ENCODE results near the gene TMUB1.

TMUB1 gene

DNA sequence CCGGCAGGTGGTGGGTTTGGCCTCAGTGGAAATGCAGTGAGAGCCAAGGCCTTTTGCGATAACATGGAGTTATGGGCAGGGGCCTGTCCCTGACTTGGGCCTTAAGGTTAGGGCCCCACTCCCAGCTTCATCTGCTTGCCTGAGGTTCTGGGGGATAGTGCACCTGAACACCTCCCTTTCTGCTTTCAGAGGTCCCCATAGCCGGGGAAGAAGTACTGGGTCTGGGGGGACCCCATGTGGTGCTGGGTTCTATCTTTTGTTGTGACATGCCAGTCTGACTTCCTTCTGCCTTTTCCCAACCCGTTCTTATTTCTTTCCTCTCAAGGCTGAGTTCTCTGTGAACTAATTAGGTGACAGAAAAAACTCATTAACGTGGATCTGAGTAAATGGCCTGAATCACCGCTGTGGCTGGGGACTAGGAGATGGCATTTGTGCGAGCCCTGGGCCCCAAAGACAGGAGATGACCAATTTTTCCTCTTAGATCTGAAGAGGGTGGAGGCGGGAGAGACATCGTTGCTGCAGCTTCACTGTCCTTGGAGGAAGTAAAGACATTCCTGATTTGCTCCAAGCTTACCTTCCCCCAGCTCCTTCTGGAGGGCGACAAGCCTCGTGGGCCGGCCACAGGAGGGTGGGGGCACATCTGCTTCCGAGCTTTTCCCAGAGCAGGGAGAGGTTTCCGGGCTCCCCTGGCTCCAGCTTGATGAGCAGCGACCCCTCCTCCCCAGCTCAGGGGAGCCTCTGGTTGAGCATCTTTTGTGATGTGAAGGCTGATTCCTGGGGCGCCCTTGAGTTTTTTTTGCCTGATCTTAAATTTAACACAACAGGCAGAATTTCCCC lies 4.9 kb upstream of the TMUB1 start:
- Mint-ChIP-seq H3K27me3 (peaks cover 7% of the 10 kb centered on the region), H3K4me1 (ENCODE audit: low read depth) (peaks cover 35% of the 10 kb centered on the region), H3K36me3 (ENCODE audit: low read depth) (peaks cover 19% of the 10 kb centered on the region), H3K4me3 (peak overlapping the region; percentile 86), H3K27ac (peak overlapping the region; percentile 75), H3K9me3 (no peaks in the 10 kb centered on the region)
- DNase-seq: no peak

DNA sequence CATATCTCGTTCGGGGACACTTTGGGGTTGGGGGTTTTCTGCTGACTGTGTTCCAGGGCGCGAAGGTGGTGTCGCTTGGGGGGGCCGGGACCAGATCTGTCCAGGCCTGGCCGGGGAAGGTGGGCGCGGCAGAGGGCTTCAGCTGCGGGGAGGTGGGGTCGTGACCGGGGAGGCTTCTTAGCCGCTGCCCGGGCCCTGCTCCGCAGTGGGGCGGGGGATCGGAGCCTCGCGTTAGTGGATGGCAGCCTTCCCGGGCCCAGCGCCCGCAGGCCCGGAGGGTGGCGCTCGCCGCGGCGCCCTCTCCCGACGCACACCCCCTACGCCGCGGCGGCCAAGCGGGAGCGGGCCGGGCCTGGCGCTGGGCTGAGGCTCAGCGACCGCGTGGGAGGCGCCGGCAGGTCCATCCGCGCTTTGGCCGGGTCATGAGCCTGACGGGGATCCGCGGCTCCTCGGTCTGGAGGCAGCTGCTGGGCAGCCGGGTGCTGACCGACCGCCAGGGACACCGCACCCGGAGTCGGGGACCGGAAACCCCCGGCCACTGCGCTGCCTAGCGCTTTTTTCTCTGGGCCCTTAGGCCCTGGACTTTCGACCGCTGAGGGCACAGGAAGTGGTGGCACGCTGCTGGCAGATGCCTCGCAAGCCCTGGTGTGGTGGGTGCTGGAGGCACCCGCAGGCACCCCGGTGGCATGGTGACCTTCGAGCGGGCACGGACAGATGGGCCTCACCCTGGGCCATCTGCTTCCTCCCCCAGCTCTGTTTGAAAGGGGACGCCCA lies 4.1 kb upstream of the TMUB1 start:
- Mint-ChIP-seq H3K9me3 (no peaks in the 10 kb centered on the region), H3K27me3 (peaks cover 7% of the 10 kb centered on the region), H3K27ac (peak overlapping the region; percentile 87), H3K4me1 (ENCODE audit: low read depth) (peaks cover 40% of the 10 kb centered on the region), H3K36me3 (ENCODE audit: low read depth) (peaks cover 25% of the 10 kb centered on the region), H3K4me3 (peak overlapping the region; percentile 86)
- DNase-seq: peak; percentile 67

DNA sequence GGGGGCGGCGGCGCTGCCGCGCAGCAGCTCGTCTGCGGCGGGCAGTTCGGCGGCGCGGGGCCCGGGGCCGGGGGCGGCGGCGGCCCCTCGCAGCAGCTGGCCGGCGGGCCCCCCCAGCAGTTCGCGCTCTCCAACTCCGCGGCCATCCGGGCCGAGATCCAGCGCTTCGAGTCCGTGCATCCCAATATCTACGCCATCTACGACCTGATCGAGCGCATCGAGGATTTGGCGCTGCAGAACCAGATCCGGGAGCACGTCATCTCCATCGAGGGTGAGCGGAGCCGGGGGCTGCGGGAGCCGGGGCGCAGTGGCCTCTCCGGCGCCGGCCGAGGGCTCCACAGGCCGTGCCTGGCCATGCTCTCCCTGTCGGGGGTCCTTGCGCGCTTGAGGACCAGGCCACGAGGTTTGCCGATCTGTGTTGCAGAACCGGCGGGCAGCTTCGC lies 3.5 kb upstream of the TMUB1 start:
- H3K36me3 Mint-ChIP-seq (ENCODE audit: low read depth): peaks cover 27% of the 10 kb centered on the region
- H3K27me3 Mint-ChIP-seq: peaks cover 7% of the 10 kb centered on the region
- H3K4me1 Mint-ChIP-seq (ENCODE audit: low read depth): peaks cover 45% of the 10 kb centered on the region
- no peak for DNase-seq
- peak overlapping the region; percentile 86 for H3K4me3 Mint-ChIP-seq
- H3K9me3 Mint-ChIP-seq: no peaks in the 10 kb centered on the region
- H3K27ac Mint-ChIP-seq: peak overlapping the region; percentile 87

DNA sequence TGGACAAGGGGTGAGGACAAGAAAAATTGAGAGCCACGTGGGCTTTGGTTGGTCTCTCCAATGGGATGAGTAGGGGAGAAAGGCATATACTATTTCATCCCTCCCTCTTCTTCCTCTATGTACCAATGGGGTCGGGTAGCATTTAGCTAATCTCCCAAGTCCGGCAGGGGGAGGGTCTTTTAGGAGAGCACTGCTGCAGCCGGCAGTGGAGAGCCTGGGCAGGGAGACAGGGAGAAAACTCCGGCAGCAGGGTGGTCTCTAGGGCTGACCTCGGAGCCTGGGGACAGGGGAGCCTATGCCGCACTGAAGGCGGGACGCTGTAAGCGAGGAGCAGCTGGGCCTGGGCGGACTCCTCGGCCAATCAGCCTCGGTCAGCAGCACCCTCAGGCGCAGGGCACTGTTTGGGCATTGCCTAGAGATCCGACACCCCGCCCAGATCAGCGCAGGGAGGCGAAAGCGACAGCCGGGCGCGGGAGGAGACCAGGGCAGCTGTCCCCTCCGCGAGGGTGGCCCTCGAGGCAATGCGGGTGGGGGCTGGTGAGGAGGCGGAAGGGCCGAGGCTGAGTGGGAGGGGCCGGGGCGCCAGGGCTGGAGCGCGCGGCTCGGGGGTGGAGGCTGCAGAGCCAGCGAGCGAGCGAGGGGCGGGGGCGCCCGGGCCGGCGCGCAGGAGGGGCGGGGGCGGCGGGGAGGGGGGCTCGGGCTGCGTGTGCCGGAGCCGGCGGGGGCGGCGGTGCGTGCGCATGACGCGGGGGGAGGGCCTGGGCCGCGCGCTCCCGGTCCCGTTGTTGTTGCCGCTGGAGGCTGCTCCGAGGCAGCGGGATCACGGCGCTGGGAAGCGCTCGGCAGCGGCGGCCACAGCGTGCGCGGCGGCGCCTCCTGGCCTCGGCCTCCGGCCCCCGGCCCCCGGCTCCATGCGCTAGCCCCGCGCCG lies 2.7 kb upstream of the TMUB1 start, which contains the start of gene AGAP3:
TSS of gene AGAP3 (plus strand) at position 785 of the 930 bp plus-strand sequence. CDS start 267 bp downstream, outside the sequence.
- H3K27me3 Mint-ChIP-seq: peaks cover 7% of the 10 kb centered on the region
- peak within 1 kb of the TSS; percentile 86 for H3K4me3 Mint-ChIP-seq
- peak; percentile 75 for DNase-seq
- no peaks in the 10 kb centered on the region for H3K9me3 Mint-ChIP-seq
- H3K36me3 Mint-ChIP-seq (ENCODE audit: low read depth): peaks cover 29% of the 10 kb centered on the region
- H3K27ac Mint-ChIP-seq: peak within 1 kb of the TSS; percentile 87
- H3K4me1 Mint-ChIP-seq (ENCODE audit: low read depth): peaks cover 46% of the 10 kb centered on the region

DNA sequence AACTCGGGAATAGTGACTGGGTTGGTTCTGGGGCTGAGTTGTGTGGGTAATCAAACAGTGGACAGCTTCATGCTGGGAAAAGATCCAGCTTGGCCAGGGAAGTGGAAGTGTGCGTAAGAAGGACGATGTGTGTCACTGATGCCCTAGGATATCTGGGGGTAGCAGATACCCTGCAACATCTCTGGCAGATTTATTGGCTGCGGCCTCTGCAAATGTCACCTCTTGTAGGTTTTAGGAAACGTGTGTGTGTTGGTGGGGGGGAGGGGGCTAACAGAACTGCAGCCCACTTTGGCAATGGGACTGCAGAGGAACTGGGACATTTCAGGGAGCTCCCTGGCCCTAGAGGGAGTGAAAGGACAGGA lies 2.0 kb upstream of the TMUB1 start:
- Mint-ChIP-seq H3K4me3 (peak overlapping the region; percentile 81), H3K36me3 (ENCODE audit: low read depth) (peaks cover 27% of the 10 kb centered on the region), H3K27me3 (peaks cover 7% of the 10 kb centered on the region), H3K4me1 (ENCODE audit: low read depth) (peaks cover 48% of the 10 kb centered on the region), H3K9me3 (no peaks in the 10 kb centered on the region), H3K27ac (peak overlapping the region; percentile 57)
- DNase-seq: no peak

DNA sequence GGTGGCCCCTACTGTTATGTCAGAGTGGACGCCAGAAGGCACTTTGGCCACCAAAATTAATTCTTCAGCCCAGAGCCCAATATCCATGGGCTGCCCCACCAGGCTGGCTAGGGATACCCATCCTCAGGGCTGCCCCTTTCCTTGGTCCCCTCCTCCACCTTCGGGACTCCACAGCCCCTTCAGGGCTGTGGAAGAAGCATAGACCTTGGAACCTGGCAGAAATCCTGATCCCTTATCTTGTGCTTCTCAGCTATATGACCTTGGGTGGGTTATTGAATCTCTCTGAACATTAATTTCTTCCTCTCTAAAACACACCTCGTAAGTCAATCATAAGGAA lies 499 bp upstream of the TMUB1 start:
- H3K4me3 Mint-ChIP-seq: peak overlapping the region; percentile 95
- H3K27me3 Mint-ChIP-seq: peaks cover 7% of the 10 kb centered on the region
- DNase-seq: no peak
- peaks cover 52% of the 10 kb centered on the region for H3K4me1 Mint-ChIP-seq (ENCODE audit: low read depth)
- H3K27ac Mint-ChIP-seq: peak overlapping the region; percentile 95
- no peaks in the 10 kb centered on the region for H3K9me3 Mint-ChIP-seq
- H3K36me3 Mint-ChIP-seq (ENCODE audit: low read depth): peaks cover 29% of the 10 kb centered on the region

DNA sequence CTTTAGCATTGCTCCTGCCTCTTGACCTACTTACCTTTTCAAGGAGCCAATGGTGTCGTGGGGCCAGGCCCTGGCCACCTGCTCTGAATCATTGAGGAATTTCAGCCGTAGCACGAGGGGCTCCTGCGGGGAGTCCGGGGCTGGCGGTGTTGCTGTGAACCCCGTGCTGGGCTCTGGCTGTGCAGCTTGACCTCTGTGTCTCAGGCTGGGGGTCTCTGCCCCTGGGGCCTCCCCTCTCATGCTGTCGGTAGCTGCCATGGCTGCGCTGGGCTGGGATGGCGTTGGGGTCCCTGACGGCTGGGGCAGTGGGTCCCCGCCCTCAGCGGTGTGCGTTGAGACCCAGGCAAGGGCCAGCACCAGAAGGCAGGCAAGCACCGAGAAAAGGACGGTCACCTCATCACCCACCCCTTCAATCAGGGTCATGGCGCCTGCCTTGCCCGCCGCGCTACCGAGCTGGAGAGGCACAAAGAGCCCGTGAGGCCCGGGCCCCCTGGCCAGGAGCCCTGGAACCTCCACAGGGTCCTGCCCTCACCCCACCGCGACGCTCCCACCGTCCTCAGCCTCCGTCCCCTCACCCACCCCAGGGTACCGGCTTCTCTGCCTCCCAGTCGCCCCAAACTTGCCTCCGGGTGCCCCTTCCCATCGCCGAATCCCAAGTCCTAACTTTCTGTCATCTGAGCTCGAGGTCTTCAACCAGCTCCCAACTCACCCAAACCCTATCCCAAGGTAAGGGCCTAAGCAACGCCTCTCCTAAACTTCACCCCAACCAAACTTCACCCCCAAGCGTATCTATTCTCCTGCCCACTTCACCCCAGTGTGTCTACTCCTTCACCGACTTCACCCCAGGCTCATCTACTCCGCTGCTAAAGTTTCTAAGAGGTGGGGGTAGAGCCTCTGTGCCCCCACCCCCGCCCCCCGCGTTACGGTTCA lies 887 bp downstream of the TMUB1 start:
- peak overlapping the region; percentile 95 for H3K27ac Mint-ChIP-seq
- peaks cover 35% of the 10 kb centered on the region for H3K36me3 Mint-ChIP-seq (ENCODE audit: low read depth)
- no peaks in the 10 kb centered on the region for H3K9me3 Mint-ChIP-seq
- H3K4me3 Mint-ChIP-seq: peak overlapping the region; percentile 95
- H3K4me1 Mint-ChIP-seq (ENCODE audit: low read depth): peaks cover 51% of the 10 kb centered on the region
- H3K27me3 Mint-ChIP-seq: peaks cover 7% of the 10 kb centered on the region
- no peak for DNase-seq

DNA sequence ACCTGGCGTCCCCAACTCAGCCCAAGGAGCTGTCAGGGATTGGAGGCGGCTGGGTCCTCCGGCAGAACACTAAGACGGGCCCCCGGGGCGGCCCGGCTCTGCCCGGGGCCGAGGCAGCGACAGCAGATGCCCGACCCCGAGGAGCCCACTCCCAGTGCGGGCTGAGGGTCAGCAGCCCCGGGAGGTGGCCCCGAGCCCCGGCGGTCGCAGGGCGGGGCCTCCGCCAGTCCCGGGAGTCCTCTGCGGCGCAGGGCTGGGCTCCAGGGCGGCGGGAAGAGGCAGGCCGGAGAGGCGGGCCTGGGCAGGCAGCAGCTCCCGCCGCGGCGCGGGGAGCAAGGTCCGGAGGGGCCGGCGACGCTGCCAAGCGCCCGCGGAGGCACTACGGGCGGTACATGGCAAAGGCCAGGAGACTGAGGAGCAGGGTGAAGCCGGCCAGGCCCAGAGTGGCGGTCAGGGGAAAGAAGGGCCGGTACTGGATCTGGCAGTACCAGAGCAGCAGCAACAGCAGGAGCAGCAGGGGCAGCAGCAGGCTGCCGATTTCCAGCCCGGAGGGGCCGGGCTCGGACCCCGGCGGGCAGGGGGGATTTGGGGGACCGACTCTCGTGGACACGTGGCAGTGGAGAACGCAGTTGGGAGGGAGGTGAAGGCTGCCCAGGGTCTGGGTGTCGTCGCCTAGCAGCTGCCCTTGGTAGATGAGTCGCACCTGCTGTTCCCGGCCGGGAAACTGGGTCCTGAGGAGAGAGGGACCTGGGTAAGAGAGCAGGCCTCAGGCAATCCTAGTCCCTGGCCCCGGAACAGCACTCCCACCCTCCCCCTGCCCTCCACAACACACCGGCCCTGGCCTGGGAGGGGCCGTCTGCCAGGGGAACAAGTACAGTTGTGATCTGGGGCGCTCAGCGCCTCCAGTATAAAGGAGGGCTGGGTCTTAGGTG lies 1.9 kb downstream of the TMUB1 start:
- peak overlapping the region; percentile 95 for H3K4me3 Mint-ChIP-seq
- DNase-seq: peak; percentile 37
- peaks cover 51% of the 10 kb centered on the region for H3K4me1 Mint-ChIP-seq (ENCODE audit: low read depth)
- H3K9me3 Mint-ChIP-seq: no peaks in the 10 kb centered on the region
- H3K27me3 Mint-ChIP-seq: peaks cover 7% of the 10 kb centered on the region
- H3K27ac Mint-ChIP-seq: peak overlapping the region; percentile 95
- H3K36me3 Mint-ChIP-seq (ENCODE audit: low read depth): peaks cover 42% of the 10 kb centered on the region

DNA sequence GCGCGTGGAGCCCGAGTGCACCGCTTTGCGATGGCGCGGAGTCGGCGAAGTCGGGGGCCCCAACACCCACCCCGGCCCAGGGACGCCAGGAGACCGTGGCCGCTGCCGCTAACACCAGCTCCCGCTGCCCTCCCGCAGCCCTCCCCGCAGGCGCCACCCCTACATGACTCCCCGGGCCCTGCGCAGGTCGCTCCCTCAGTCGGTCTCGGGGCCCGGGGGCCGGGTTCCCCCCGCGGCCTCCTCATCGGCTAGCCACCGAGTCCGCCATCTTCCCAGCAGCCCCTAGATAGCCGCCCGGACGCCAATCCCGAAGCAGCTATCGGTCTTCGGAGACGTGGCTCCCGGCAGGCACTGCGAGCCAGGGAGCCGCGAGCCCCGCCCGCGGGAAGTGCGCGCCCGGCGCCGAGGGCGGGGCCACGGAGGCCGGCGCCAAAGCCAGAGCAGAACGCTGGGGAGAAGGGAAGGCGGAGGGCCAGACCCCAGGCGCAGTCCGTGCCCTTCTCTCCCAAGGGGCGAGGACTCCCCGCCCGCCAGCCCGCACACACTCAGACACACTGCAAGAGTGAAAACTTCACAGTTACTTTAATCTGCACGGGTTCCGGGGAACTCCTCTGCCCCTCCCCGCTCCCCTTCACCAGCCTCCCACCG lies 2.6 kb downstream of the TMUB1 start, which contains the start of gene FASTK:
TSS of gene FASTK (minus strand) at position 288 of the 648 bp plus-strand sequence. CDS start at position 245, 43 bp downstream.
- DNase-seq: peak; percentile 90
- Mint-ChIP-seq H3K27ac (peak within 1 kb of the TSS; percentile 95), H3K9me3 (no peaks in the 10 kb centered on the region), H3K4me1 (ENCODE audit: low read depth) (peaks cover 47% of the 10 kb centered on the region), H3K4me3 (peak within 1 kb of the TSS; percentile 95), H3K27me3 (peaks cover 7% of the 10 kb centered on the region), H3K36me3 (ENCODE audit: low read depth) (peaks cover 50% of the 10 kb centered on the region)

DNA sequence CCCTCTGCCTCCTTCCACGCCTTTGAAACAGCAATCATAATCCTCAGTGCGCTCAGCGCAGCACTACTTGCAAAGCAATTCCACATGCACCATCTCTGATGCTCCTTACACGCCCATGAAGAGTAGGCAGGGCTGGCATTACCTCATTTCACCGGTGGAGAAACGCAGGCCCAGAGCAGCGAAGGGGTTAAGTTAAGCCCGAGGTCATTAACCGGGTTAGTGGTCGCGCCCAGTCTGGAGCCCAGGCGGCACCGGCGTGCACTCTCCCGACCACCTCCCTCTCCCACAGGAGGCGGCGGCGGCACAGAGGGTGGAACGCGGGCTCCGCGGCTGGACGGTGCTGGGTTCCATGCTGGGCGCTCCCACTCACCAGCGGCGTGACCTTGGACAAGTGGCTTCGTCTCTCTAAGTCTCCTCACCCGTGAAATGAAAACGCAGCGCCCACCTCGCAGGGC lies 3.2 kb downstream of the TMUB1 start:
- H3K27me3 Mint-ChIP-seq: peaks cover 4% of the 10 kb centered on the region
- H3K4me1 Mint-ChIP-seq (ENCODE audit: low read depth): peaks cover 42% of the 10 kb centered on the region
- H3K36me3 Mint-ChIP-seq (ENCODE audit: low read depth): peaks cover 56% of the 10 kb centered on the region
- peak overlapping the region; percentile 88 for H3K27ac Mint-ChIP-seq
- no peaks in the 10 kb centered on the region for H3K9me3 Mint-ChIP-seq
- DNase-seq: no peak
- H3K4me3 Mint-ChIP-seq: peak overlapping the region; percentile 85

DNA sequence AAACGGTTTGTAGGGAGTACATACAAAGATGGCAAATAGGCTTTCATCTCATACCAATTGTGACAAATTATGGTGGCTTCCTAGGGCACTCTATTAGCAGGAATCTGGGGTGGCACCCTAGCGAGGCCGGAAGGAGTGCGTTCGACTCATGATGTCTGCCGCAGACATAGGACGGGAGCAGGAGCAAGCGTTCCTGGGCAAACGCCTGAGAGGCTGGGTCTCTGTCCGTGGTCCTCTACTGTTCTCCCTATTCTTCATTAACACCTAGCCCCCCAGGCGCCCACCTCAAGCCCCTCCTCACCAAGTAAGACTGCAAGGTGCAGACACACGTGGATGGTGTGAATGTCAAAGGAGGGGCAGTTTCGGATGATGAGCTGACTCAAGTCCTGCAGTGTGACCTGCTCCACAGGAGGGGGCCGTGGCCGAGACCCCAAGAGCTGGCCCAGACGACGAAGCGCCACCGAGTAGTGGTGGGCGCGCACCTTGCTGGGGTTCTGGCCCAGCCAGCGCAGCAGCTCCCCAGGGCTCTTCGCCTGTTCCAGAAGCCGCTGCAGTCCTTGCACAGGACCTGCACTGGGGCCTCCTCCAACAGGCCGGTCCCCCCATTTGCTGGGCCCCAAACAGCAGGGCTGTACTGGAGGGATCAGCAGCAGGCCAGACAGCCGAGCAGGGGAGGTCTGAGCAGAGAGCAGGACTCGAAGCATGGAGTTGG lies 3.9 kb downstream of the TMUB1 start:
- peaks cover 61% of the 10 kb centered on the region for H3K36me3 Mint-ChIP-seq (ENCODE audit: low read depth)

More for the DNA sequence above, 3.9 kb downstream of the TMUB1 start:
- Mint-ChIP-seq H3K27ac (peak overlapping the region; percentile 88), H3K4me3 (peak overlapping the region; percentile 85), H3K4me1 (ENCODE audit: low read depth) (peaks cover 38% of the 10 kb centered on the region), H3K9me3 (no peaks in the 10 kb centered on the region), H3K27me3 (no peaks in the 10 kb centered on the region)
- no peak for DNase-seq
